ENCODE measurements around the gene EMC6.
A peak's percentile ranks its signal among the peaks of the same experiment; 100 is the strongest.
"Not testable (repeated sequence)": the region's sequence is repeated elsewhere in the genome, so short reads cannot be mapped to it uniquely, and the experiment has no call there.

The EMC6 gene

GRCh38 chr17:3682033-3682432 is 13.4 kb downstream of the EMC6 start:
- DNase-seq, result no peak

GRCh38 chr17:3683054-3683511 is 14.5 kb downstream of the EMC6 start:
- no peak for DNase-seq

- no peak for DNase-seq
Measured at GRCh38 chr17:3685174-3685573, 16.6 kb downstream of the EMC6 start.

GRCh38 chr17:3688027-3688553 is 19.5 kb downstream of the EMC6 start:
- DNase-seq, result no peak

- no peak for DNase-seq
Measured at GRCh38 chr17:3688852-3689261, 20.2 kb downstream of the EMC6 start.

GRCh38 chr17:3689262-3690093 is 20.9 kb downstream of the EMC6 start:
- no peak for DNase-seq

GRCh38 chr17:3690094-3690715 is 21.6 kb downstream of the EMC6 start:
- DNase-seq, result no peak

- DNase-seq, result no peak
Measured at GRCh38 chr17:3691617-3692067, 23.0 kb downstream of the EMC6 start.

GRCh38 chr17:3692346-3692745 is 23.7 kb downstream of the EMC6 start:
- no peak for DNase-seq

- no peak for DNase-seq
Measured at GRCh38 chr17:3693141-3693540, 24.5 kb downstream of the EMC6 start.

- no peak for DNase-seq
Measured at GRCh38 chr17:3693829-3694231, 25.2 kb downstream of the EMC6 start.

GRCh38 chr17:3695129-3695722 is 26.6 kb downstream of the EMC6 start:
- peak; percentile 51 for DNase-seq

GRCh38 chr17:3695723-3696411 is 27.3 kb downstream of the EMC6 start, which contains the start of gene P2RX5:
Gene P2RX5, minus strand, starts transcription at chr17:3696155. Its CDS starts 150 bp downstream, at chr17:3696005.
- no peak for DNase-seq

GRCh38 chr17:3697103-3697476 is 28.5 kb downstream of the EMC6 start:
- DNase-seq, result no peak

GRCh38 chr17:3698139-3698538 is 29.5 kb downstream of the EMC6 start:
- no peak for DNase-seq

- no peak for DNase-seq
Measured at GRCh38 chr17:3699951-3700350, 31.3 kb downstream of the EMC6 start.

GRCh38 chr17:3702041-3702539 is 33.5 kb downstream of the EMC6 start:
- not testable (repeated sequence) for DNase-seq

GRCh38 chr17:3704931-3705717 is 36.5 kb downstream of the EMC6 start:
- DNase-seq, result no peak

- DNase-seq, result not testable (repeated sequence)
Measured at GRCh38 chr17:3705718-3705984, 37.0 kb downstream of the EMC6 start.

- DNase-seq, result no peak
Measured at GRCh38 chr17:3708366-3708765, 39.8 kb downstream of the EMC6 start.

- no peak for DNase-seq
Measured at GRCh38 chr17:3710951-3711383, 42.4 kb downstream of the EMC6 start.

Data from right hindlimb (tissue), 1 donor.